NCI-H146 treated with DMSO at 0.1 percent for 48 hours (cell line): ENCODE data around the gene WTIP.
A peak's percentile ranks its signal among the peaks of the same experiment; 100 is the strongest.
"Not testable (repeated sequence)": the region's sequence is repeated elsewhere in the genome, so short reads cannot be mapped to it uniquely, and the experiment has no call there.

Experiments used
- DNase-seq: peaks from one replicate; lab custom pipeline; 2025; ENCODE audit not compliant: unreplicated experiment; lab: John Stamatoyannopoulos, UW

Gene WTIP

GRCh38 chr19:34478496-34478895, 3.1 kb upstream of the WTIP start:
- not testable (repeated sequence) for DNase-seq

DNA sequence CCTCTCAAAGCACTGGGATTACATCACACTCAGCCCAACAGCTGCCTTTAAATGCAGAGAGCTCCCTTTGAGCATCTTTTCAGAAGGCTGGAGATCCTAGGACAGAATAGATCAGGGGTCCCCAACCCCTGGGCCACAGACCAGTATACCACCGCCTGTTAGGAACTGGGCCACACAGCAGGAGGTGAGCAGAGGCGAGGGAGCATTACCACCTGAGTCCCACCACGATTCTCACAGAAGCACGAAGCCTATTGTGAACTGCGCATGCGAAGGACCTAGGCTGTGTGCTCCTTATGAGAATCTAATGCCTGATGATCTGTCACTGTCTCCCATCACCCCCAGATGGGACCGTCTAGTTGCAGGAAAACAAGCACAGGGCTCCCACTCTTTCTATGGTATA, 2.2 kb upstream of the WTIP start:
- DNase-seq = no peak

DNA sequence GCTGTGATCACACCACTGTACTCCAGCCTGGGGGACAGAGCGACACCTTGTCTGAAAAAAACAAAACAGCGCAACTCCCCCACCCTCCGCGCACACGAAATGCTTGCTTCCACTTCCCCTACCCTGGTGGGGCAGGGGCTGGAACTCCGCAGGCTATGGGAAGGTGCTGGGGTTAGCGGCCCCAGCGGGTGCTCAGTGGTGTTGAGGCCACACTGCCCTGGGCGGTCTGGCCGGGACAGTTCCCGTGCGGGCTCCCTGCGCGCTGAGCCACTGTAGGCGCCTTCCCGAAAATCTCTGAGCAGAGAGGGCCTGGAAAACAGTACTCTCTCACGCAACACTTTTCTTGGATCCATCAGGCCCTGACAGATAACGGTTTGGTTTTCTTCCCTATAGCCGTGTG, 1.1 kb upstream of the WTIP start:
- no peak for DNase-seq

GRCh38 chr19:34481861-34482379, 362 bp downstream of the WTIP start:
- no peak for DNase-seq

- no peak for DNase-seq
Observed at GRCh38 chr19:34482380-34483250, 1.1 kb downstream of the WTIP start.

- DNase-seq = no peak
Observed at GRCh38 chr19:34484328-34484727, 2.8 kb downstream of the WTIP start.

GRCh38 chr19:34485831-34486230, 4.3 kb downstream of the WTIP start:
- DNase-seq = no peak

DNA sequence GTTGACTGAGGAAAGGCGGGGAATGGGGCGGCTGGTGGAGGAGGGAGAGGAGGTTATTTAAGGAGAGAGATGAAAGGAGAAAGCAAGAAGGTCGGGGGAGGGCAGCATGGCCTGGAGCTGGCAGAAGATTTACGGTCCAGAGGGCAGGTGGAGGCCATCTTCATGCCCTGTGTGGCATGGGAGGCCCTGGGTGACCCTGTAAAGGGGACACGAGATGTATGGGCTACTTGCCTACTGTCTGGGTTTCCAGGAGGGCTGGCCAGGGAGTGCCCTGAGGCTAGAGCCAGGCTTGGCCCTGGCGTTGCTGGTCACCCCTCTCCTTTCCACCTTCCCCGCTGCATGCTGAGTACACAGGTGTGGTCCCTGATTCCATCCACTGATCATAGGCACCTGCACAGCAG, 6.1 kb downstream of the WTIP start:
- DNase-seq = no peak

DNA sequence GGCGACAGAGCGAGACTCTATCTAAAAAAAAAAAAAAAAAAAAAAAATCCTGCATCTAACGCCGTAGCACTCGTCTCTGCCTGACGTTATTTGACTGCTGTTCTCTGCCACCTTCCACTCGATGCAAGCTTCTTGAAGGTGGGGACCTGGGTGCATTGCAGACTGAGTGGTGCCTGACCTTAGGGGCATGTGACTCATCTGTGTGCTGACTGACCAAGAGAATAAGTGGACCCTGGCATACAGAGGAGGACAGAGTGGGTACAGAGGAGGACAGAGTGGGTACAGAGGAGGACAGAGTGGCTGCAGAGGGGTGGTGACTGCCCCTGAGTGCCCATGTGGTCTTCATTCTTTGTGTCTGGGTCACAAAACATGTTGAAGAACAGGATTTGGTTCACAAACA, 7.6 kb downstream of the WTIP start:
- no peak for DNase-seq

DNA sequence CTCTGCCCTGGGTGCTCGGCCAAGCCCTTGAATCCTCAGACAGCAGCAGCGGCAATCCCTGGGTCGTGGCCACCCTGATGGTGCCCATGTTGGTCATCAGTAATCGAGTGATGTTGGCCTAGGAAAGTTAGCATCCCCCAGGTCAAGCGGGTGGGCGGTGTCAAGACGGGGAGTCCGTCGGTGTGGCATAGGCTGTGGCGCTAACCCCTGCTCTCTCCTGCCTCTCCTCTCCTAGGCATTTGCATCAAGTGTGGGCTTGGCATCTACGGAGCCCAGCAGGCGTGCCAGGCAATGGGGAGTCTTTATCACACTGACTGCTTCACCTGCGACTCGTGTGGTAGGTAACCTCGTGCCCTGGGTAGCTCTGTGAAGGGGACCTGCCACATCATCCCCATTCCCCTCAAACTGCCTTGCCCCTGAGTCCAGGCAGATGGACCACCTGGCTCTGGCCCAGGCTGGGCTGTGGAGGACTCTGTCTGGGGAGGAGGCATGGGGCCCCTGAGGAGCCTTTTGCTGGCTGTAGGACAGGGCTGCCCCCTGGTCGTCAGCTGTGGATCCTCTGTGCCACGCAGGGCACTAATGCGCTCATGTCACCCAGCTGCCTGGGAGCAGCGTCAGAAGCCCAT, 8.7 kb downstream of the WTIP start:
- DNase-seq = no peak

DNA sequence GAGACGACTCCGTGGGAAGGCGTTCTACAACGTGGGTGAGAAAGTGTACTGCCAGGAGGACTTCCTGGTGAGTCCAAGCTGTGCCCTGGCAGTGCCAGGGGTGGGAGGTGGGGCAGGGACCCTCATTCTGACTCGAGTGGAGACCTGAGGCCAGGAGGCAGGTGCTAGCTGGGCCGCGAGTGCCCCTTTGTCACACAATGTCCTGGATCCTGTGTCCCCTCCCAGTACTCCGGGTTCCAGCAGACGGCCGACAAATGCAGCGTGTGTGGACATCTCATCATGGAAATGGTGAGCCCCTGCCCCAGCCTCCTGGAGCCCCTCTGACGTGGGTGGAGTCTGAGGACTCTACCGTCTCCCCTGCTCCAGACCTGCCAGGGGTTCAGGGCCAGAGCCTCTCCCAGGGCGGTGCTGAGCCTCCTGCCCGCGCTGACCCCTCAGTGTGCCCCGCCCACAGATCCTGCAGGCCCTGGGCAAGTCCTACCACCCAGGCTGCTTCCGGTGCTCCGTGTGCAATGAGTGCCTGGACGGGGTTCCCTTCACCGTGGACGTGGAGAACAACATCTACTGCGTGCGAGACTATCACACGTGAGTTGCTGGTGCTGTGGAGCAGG, 11.6 kb downstream of the WTIP start:
- no peak for DNase-seq

- DNase-seq = no peak
Observed at GRCh38 chr19:34493649-34494044, 12.1 kb downstream of the WTIP start.

DNA sequence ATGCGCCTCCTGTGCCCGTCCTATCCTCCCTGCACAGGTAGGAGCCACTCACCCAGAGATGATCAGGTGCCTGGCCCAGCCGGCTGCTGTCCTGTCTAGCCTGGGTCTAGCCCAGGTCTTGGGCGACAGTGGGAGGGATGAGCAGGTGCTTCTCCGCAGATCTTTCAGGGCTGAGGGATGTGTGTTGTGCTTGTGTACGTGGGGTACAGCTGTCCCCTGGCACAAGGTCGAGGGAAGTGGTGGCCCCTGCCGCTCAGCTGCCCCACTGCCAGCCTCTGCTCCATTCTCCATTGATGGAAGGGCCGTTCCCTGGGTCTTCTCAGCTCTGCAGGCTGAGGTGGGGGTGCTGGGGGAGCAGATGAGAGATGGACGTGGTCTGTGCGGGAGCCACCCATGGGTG, 13.0 kb downstream of the WTIP start:
- DNase-seq = no peak

GRCh38 chr19:34495416-34495815, 13.9 kb downstream of the WTIP start:
- DNase-seq = no peak

DNA sequence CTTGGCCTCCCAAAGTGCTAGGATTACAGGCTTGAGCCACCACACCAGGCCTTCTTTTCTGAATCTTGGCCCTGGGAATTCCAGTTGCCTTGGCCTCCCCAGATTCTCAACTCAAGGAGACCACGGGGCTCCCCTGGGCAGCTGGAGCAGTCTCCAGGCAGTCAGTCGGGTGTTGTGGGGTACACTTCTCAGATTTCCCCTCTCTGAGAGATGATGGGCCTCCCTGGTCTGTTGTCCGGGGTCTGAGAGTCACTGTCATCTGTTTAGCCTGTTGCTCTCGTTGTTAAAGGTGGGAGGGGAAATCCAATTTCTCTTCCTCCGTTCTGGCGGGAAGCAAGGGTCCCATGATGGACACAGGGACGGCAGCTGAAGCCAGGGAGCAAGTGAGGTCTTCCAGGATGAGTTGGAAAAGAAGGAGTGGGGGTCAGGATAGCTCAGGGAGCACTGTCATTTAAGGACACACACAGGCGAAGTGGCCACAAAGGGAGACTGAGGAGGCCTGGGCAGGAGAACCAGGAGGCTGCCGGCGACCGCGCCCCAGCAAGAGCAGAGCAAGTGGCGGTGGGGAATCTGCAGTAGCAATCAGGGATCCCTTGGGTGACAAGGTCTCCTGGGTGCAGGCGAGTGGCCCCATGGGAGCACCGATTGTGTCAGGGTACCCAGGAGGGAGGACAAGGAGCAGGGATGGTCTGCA, 15.7 kb downstream of the WTIP start:
- no peak for DNase-seq

DNA sequence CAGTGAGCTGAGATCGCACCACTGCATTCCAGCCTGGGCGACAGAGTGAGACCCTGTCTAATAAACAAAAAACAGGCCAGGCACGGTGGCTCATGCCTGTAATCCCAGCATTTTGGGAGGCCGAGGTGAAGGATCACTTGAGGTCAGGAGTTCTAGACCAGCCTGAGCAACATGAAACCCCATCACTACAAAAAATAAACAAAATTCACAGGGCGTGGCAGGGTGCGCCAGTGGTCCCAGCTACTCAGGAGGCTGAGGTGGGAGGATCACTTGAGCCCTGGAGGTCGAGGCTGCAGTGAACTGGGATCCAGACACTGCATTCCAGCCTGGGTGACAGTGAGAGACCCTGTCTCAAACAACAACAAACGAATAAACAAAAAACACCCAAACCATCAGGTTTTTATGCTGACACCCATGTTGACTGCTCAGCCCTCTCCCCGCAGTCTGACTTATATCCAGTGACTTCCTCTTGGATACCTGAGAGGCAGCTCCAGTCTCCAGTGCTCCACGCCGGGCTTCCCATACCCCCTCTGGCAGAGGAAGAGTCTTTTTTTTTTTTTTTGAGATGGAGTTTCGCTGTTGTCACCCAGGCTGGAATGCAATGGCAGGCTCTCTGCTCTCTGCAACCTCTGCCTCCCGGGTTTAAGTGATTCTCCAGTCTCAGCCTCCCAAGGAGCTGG, 17.7 kb downstream of the WTIP start:
- DNase-seq = no peak

GRCh38 chr19:34500656-34501120, 19.1 kb downstream of the WTIP start:
- DNase-seq = no peak

DNA sequence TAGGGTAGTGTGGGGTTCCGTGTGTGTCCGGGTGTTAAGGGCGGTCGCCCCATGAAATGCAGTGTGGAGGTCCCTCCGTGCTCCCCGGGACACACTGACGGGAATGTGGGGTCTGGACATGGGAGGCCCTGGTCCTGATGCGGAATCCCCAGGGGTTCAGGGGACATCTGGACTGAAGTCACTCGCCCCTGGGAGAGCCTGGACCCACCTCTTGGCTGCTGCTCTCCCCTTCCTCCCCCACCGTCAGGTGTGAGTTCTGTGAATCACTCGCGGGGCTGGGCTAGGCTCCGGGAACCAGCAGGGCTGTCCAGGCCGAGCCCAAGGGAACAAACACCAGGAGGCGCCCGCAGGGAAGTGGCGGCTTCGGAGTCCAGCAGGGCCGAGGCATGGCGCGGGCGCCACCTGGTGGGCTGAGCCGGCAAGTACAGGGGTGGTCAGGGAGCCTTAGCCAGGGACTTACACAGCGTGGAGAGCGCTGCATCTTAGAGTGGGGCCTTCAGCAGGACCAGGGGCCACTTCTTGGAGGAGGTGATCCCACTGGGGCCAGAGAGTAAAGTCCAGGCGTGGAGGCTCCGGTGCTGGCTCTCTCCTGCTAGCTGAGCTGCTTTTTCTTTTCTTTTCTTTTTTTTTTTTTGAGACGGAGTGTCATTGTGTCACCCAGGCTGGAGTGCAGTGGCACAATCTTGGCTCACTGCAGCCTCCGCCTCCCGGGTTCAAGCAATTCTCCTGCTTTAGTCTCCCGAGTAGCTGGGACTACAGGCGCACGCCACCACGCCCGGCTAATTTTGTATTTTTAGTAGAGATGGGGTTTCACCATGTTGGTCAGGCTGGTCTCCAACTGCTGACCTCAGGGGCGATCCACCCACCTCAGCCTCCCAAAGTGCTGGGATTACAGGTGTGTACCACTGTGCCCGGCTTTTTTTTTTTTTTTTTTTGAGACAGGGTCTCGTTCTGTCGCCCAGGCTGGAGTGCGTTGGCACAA, 20.1 kb downstream of the WTIP start:
- DNase-seq = peak; percentile 60

GRCh38 chr19:34502582-34503411, 21.2 kb downstream of the WTIP start:
- DNase-seq = no peak
